PFSK-1 (cell line): Measurements from ENCODE around the gene AP3B1.

Source experiments
- FOXP2 ChIP-seq: optimal IDR thresholded peaks from 2 replicates; pipeline ENCODE3; 2011; ENCODE audit warnings: borderline replicate concordance, control low read depth, inconsistent platforms; ENCODE audit not compliant: insufficient read depth; ENCODE audit errors: extremely low read length, extremely low read depth
- POLR2AphosphoS5 ChIP-seq: IDR thresholded peaks from 2 replicates; pipeline ENCODE4 v1.6.1; 2012; ENCODE audit warnings: low read depth, mild to moderate bottlenecking, control low read depth, low read length, moderate library complexity
- REST ChIP-seq, 2 experiments: IDR thresholded peaks; 2 replicates each; pipeline versions ENCODE4 v1.6.1 to v1.8.0; 2011 to 2012; ENCODE audit warnings: low read depth in 2 of 2, low read length in 2 of 2, control low read depth in 1 of 2, inconsistent platforms in 1 of 2, mild to moderate bottlenecking in 1 of 2, moderate library complexity in 1 of 2; ENCODE audit not compliant: insufficient read depth in 1 of 2
- SIN3A ChIP-seq: IDR thresholded peaks from 2 replicates; pipeline ENCODE4 v1.6.1; 2012; ENCODE audit warnings: mild to moderate bottlenecking, low read length, moderate library complexity, borderline replicate concordance; ENCODE audit not compliant: insufficient read depth
- TAF1 ChIP-seq: IDR thresholded peaks from 2 replicates; pipeline ENCODE4 v1.6.1; 2012; ENCODE audit warnings: low read length, control low read depth, borderline replicate concordance; ENCODE audit not compliant: insufficient read depth

- no peak for TF ChIP-seq TAF1
- TF ChIP-seq POLR2AphosphoS5 = no peak
- no peak for TF ChIP-seq REST (IDR thresholded peaks at IDR 0.05; ENCODE audit: insufficient read depth in 1 of 2, low read depth in 2 of 2, low read length in 2 of 2)
- TF ChIP-seq SIN3A = no peak
- no peak for TF ChIP-seq FOXP2
Observed at GRCh38 chr5:78336698-78337097, 42.2 kb upstream of the AP3B1 start.
